Endothelial cell of umbilical vein (primary cell): ENCODE measurements around the gene IAPP.

Experiments
- CTCF ChIP-seq, 2 donors: IDR thresholded peaks; 1 replicate in 1 of 2; 2 replicates in 1 of 2; pipeline ENCODE4 v1.5.1; 2011; ENCODE audit warnings: low read length in 2 of 2, mild to moderate bottlenecking in 2 of 2, moderate library complexity in 2 of 2, control low read depth in 1 of 2, inconsistent platforms in 1 of 2, low read depth in 1 of 2; ENCODE audit not compliant: insufficient read depth in 1 of 2; ENCODE audit errors: extremely low read depth in 1 of 2
- MYC ChIP-seq: IDR thresholded peaks from one replicate; pipeline ENCODE4 v1.6.1; 2011; ENCODE audit warnings: mild to moderate bottlenecking, low read depth, low read length
- POLR2AphosphoS5 ChIP-seq: IDR thresholded peaks from 2 replicates; pipeline ENCODE4 v1.6.1; 2012; ENCODE audit warnings: low read depth, mild to moderate bottlenecking, control low read depth, low read length, moderate library complexity; ENCODE audit not compliant: insufficient read depth

GRCh38 chr12:21372602-21373001 is at the start of gene IAPP:
- TF ChIP-seq MYC (no peak), CTCF (IDR thresholded peaks at IDR 0.05; ENCODE audit: extremely low read depth in 1 of 2, insufficient read depth in 1 of 2, low read depth in 1 of 2, low read length in 2 of 2) (no peak), POLR2AphosphoS5 (no peak)
